Measurements from ENCODE around the gene TMEM253. TPM values are rescaled to one million over a fixed set of nuclear protein-coding genes. Genes with fewer than 3 reads are reported as not detected.

Gene TMEM253
- total RNA-seq, 1 donor from 2014 or later = 1.1 TPM

GRCh38 chr14:21089877-21090193, 11.0 kb upstream of the TMEM253 start:
- H3K4me1 Mint-ChIP-seq (ENCODE audit: low read depth) = peaks cover 16% of the 10 kb centered on the region
- no peak for DNase-seq (ENCODE audit: low spot score, unreplicated experiment)
- no peak overlapping the region for H3K4me3 Mint-ChIP-seq (ENCODE audit: low read depth)
- no peak for TF ChIP-seq CTCF (IDR thresholded peaks at IDR 0.05; ENCODE audit: unreplicated experiment)
- peaks cover 37% of the 10 kb centered on the region for H3K36me3 Mint-ChIP-seq (ENCODE audit: insufficient read depth)
- no peaks in the 10 kb centered on the region for H3K9me3 Mint-ChIP-seq (ENCODE audit: low read depth)
- H3K27me3 Mint-ChIP-seq = no peaks in the 10 kb centered on the region
- H3K27ac Mint-ChIP-seq = peak overlapping the region; percentile 81

GRCh38 chr14:21090194-21090939, 10.5 kb upstream of the TMEM253 start:
- Mint-ChIP-seq H3K27ac (peak overlapping the region; percentile 81), H3K27me3 (no peaks in the 10 kb centered on the region), H3K4me3 (ENCODE audit: low read depth) (no peak overlapping the region), H3K36me3 (ENCODE audit: insufficient read depth) (peaks cover 36% of the 10 kb centered on the region), H3K4me1 (ENCODE audit: low read depth) (peaks cover 22% of the 10 kb centered on the region), H3K9me3 (ENCODE audit: low read depth) (no peaks in the 10 kb centered on the region)
- TF ChIP-seq CTCF (IDR thresholded peaks at IDR 0.05; ENCODE audit: unreplicated experiment) = peak; percentile 51
- DNase-seq (ENCODE audit: low spot score, unreplicated experiment) = no peak

GRCh38 chr14:21090940-21091663, 9.8 kb upstream of the TMEM253 start:
- H3K27ac Mint-ChIP-seq = peak overlapping the region; percentile 80
- no peak for DNase-seq (ENCODE audit: low spot score, unreplicated experiment)

GRCh38 chr14:21091821-21092272, 9.0 kb upstream of the TMEM253 start:
- Mint-ChIP-seq H3K27ac (peak overlapping the region; percentile 80), H3K4me3 (ENCODE audit: low read depth) (no peak overlapping the region), H3K36me3 (ENCODE audit: insufficient read depth) (peaks cover 29% of the 10 kb centered on the region), H3K27me3 (no peaks in the 10 kb centered on the region), H3K4me1 (ENCODE audit: low read depth) (peaks cover 32% of the 10 kb centered on the region), H3K9me3 (ENCODE audit: low read depth) (no peaks in the 10 kb centered on the region)
- TF ChIP-seq CTCF (IDR thresholded peaks at IDR 0.05; ENCODE audit: unreplicated experiment) = no peak
- DNase-seq (ENCODE audit: low spot score, unreplicated experiment) = no peak

More at GRCh38 chr14:21090940-21091663, 9.8 kb upstream of the TMEM253 start:
- H3K4me1 Mint-ChIP-seq (ENCODE audit: low read depth) = peaks cover 27% of the 10 kb centered on the region
- H3K4me3 Mint-ChIP-seq (ENCODE audit: low read depth) = no peak overlapping the region
- H3K27me3 Mint-ChIP-seq = no peaks in the 10 kb centered on the region
- peaks cover 35% of the 10 kb centered on the region for H3K36me3 Mint-ChIP-seq (ENCODE audit: insufficient read depth)
- no peaks in the 10 kb centered on the region for H3K9me3 Mint-ChIP-seq (ENCODE audit: low read depth)
- no peak for TF ChIP-seq CTCF (IDR thresholded peaks at IDR 0.05; ENCODE audit: unreplicated experiment)

GRCh38 chr14:21092273-21093011, 8.4 kb upstream of the TMEM253 start:
- peak; percentile 98 for TF ChIP-seq CTCF (IDR thresholded peaks at IDR 0.05; ENCODE audit: unreplicated experiment)
- no peak overlapping the region for H3K4me3 Mint-ChIP-seq (ENCODE audit: low read depth)

More at GRCh38 chr14:21092273-21093011, 8.4 kb upstream of the TMEM253 start:
- Mint-ChIP-seq H3K27ac (no peak overlapping the region), H3K9me3 (ENCODE audit: low read depth) (no peaks in the 10 kb centered on the region), H3K36me3 (ENCODE audit: insufficient read depth) (peaks cover 29% of the 10 kb centered on the region), H3K4me1 (ENCODE audit: low read depth) (peaks cover 36% of the 10 kb centered on the region), H3K27me3 (no peaks in the 10 kb centered on the region)
- peak; percentile 76 for DNase-seq (ENCODE audit: low spot score, unreplicated experiment)
